Stimulated activated CD4-positive, alpha-beta T cell treated with anti-CD3 and anti-CD28 coated beads, Interleukin-4, amount 100 ng/mL, for 48 hours (primary cell): ENCODE data around the gene RBM25.
"Not testable (repeated sequence)": the region's sequence is repeated elsewhere in the genome, so short reads cannot be mapped to it uniquely, and the experiment has no call there.

Experiments
- DNase-seq, 2 donors: peaks; one replicate each; pipeline ENCODE4 v3.0.0-alpha.2; 2020; ENCODE audit warnings: low read depth in 2 of 2

The RBM25 gene

DNA sequence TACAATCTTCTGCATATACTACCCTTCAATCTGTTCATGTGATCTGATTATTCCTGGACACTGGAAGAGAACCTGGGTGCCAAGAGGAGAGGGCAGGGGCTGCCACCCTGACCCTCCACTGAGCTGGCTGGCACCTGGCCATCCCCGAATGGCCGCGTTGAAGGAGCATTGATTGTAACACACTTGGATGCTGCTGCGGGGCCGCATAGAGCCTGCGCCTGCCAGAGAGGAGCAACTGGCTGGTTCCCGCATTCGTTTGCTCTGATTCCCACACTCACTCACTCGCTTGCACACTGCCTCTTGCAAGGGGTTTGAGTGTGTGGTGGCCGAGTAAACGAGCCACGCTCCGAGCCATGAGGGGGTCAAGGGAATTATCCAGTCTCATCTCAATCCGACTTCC is 110.4 kb downstream of the RBM25 start:
- no peak for DNase-seq

DNA sequence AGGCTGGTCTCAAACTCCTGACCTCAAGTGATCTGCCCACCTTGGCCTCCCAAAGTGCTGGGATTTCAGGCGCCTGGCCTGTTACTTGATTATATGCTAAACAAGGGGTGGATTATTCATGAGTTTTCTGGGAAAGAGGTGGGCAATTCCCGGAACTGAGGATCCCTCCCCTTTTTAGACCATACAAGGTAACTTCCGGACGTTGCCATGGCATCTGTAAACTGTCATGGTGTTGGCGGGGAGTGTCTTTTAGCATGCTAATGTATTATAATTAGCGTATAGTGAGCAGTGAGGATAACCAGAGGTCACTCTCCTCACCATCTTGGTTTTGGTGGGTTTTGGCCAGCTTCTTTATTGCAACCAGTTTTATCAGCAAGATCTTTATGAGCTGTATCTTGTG is 111.5 kb downstream of the RBM25 start:
- not testable (repeated sequence) for DNase-seq

DNA sequence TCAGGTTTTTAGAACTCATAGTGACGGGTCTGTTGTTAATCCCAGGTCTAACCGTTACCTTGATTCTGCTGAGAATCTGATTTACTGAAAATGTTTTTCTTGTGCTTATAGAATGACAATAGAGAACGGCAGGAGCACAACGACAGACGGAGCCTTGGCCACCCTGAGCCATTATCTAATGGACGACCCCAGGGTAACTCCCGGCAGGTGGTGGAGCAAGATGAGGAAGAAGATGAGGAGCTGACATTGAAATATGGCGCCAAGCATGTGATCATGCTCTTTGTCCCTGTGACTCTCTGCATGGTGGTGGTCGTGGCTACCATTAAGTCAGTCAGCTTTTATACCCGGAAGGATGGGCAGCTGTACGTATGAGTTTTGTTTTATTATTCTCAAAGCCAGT is 112.4 kb downstream of the RBM25 start:
- DNase-seq, result no peak

DNA sequence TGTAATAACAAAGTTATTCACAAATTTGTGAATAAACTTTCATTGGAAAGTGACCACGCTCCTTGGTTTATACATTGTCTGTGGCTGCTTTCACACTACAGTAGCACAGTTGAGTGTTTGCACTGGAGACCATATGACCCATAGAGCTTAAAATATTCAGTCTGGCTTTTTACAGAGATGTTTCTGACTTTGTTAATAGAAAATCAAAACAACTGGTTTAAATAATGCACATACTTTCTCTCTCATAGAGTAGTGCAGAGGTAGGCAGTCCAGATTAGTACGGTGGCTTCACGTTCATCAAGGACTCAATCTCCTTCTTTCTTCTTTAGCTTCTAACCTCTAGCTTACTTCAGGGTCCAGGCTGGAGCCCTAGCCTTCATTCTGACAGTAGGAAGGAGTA is 114.2 kb downstream of the RBM25 start:
- no peak for DNase-seq

GRCh38 chr14:73173092-73173735 is 114.9 kb downstream of the RBM25 start:
- no peak for DNase-seq
